ENCODE data around the gene RAP1GAP2.
"Not testable (repeated sequence)": the region's sequence is repeated elsewhere in the genome, so short reads cannot be mapped to it uniquely, and the experiment has no call there.

Gene RAP1GAP2

GRCh38 chr17:2998469-2998901, 202.2 kb downstream of the RAP1GAP2 start:
- DNase-seq (ENCODE audit: low spot score) = not testable (repeated sequence)

- DNase-seq (ENCODE audit: low spot score) = no peak
Measured at GRCh38 chr17:3002538-3003295, 206.5 kb downstream of the RAP1GAP2 start.

DNA sequence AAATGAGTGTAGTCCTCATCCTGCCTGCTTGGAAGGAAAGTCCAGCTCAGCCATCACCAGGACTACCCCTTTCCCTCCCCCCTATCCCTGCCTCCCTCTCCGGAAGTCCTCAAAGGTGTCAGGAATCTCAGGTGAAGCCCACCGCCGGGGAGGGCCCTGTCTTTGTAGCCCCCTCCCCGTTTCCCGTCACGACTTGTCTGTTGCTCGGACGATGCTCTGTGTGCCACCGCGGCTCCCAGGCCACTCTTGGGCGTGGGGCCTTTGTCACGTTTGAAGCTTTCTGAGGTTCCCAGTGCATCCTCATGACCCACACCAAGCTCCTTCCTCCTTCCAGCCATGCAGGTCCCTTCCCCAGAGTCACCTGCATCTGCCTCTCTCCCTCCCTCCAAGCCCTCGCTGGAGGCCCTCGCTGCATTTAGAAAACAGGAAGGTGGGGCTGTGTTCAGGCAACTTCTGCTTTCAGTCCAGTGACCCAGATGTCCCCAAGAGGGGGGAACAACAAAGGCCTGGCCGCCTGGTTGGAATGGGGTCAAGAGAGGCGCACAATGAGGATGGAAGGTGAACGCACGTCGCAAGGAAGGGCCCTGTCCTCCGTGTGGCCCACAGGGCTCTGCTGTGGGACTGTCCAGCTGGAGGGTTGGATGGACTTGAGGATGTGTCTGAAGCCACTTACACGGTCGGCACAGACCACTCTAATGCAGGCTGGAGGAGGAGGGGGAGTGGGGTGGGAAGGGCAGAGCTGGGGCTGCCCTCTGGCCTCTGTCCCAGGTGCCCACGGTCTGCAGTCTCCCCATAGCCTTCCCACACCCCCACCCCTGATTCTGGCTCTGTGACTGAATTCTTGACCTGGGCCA, 207.3 kb downstream of the RAP1GAP2 start:
- DNase-seq (ENCODE audit: low spot score) = no peak

GRCh38 chr17:3004150-3004801, 208.0 kb downstream of the RAP1GAP2 start:
- DNase-seq (ENCODE audit: low spot score) = peak; percentile 99

GRCh38 chr17:3004925-3005324, 208.7 kb downstream of the RAP1GAP2 start:
- no peak for DNase-seq (ENCODE audit: low spot score)

GRCh38 chr17:3005696-3006095, 209.5 kb downstream of the RAP1GAP2 start:
- no peak for DNase-seq (ENCODE audit: low spot score)

GRCh38 chr17:3006801-3007200, 210.6 kb downstream of the RAP1GAP2 start:
- DNase-seq (ENCODE audit: low spot score) = no peak

- no peak for DNase-seq (ENCODE audit: low spot score)
Measured at GRCh38 chr17:3007651-3008121, 211.4 kb downstream of the RAP1GAP2 start.

GRCh38 chr17:3008336-3009288, 212.4 kb downstream of the RAP1GAP2 start:
- no peak for DNase-seq (ENCODE audit: low spot score)

DNA sequence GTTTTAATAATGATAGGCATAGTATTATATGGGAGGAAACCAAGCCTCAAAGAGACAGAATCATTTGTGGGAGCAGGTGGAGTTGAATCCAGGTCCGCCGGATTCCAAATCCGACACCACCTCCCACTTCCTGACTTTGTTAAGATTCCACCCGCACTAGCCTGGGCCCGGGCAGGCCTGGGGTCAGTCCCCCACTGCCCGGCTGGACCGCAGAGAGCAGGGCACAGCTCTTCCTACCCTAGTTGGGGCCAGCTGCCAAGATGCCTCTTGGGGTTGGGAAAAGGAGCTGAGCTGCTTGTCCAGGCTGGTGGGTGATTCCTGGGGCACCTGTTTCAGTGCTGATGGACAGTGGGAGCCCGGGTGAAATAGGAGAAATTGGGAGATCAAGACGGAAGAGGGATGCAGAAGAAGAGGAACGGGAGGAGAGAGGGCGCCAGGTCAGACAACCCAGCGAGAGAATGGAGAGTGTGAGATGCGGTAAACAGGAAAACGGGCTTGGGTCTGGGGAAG, 213.2 kb downstream of the RAP1GAP2 start:
- DNase-seq (ENCODE audit: low spot score) = no peak

GRCh38 chr17:3011891-3012290, 215.7 kb downstream of the RAP1GAP2 start:
- DNase-seq (ENCODE audit: low spot score) = no peak

DNA sequence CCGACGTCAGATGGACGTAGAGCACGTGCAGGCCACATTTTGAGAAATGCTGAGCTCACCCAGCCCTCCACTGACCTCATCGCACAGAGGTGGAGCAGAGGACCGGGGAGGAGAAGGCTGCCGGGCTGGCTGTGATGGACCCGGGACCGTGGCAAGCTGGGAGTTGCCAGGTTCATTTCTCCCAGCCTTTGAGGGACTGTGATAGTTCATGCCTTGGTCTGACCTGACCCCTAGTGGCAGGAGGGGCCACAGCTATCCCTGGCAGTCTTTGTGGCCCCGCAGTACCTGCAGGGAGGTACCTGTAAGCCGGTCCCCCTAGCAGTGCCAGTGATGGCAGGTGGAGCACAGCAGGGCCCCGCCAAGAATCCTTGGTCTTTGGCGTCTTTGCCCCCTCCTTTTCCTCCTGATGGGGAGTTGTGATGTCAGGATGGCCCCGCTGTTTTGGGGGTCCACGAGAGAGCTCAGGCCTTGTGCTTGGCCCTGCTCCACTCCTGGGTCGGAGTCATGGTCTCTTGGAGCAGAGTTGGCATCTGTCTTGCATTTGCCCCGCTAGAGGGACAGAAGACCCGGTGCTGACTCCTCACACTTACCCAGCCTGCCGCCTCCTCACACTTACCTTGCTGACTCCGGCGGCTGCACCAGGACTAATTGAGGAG, 216.8 kb downstream of the RAP1GAP2 start:
- DNase-seq (ENCODE audit: low spot score) = peak; percentile 35

DNA sequence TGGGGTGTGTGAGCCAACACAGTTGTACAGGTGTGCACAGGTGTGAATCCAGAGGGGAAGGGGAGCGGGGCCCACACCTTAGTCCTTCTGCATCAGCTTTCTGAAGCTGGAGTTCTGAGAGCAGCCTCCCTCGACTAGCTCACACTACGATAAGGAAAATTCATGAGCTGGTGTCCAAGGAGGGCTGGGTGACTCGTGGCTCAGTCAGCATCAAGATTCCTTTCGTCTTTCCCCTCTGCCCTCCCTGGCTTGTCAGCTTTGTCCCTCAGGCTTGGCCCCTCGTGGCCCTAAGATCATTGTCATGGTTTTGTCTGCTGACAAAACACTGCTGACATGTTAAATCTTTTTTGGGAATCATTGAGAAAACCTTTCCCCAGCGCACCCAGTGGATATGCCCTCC, 219.7 kb downstream of the RAP1GAP2 start:
- DNase-seq (ENCODE audit: low spot score) = no peak

DNA sequence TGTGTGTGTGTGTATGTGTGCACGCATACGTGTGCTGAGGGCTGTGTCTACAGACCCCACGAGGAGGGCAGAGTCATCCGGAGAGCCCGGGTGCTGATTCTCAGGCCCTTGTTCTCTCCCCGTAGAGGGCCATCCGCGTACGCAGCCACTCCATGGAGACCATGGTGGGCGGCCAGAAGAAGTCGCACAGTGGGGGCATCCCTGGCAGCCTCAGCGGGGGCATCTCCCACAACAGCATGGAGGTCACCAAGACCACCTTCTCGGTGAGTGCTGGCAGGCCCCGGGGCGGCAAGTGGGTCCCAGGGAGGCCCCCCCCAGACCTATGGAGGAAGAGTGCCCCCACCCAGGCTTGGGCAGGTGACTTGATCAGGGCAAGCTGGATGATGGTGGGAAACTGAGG, 221.7 kb downstream of the RAP1GAP2 start:
- DNase-seq (ENCODE audit: low spot score) = no peak

DNA sequence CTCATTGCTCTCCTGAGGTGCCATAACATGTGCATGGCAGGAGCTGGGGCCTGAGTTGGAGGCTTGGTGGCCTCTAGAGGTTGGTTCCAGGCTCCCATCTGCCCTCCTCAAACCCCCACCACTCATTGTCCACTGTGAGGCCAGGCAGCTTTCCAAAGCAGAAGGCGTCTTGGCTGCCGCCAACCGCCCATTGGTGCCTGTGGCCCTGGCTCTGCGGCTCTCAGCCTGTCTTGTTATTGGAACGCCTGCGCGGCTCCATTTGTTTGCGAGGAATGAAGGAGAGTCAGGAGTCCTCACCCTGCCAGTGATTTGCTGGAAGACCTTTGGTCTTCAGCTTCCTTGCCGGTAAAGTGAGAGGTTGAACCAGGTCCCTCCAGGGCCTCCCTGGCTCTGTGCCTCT, 223.5 kb downstream of the RAP1GAP2 start:
- no peak for DNase-seq (ENCODE audit: low spot score)

GRCh38 chr17:3020381-3020780, 224.1 kb downstream of the RAP1GAP2 start:
- no peak for DNase-seq (ENCODE audit: low spot score)

- DNase-seq (ENCODE audit: low spot score) = no peak
Measured at GRCh38 chr17:3022197-3022596, 226.0 kb downstream of the RAP1GAP2 start.

DNA sequence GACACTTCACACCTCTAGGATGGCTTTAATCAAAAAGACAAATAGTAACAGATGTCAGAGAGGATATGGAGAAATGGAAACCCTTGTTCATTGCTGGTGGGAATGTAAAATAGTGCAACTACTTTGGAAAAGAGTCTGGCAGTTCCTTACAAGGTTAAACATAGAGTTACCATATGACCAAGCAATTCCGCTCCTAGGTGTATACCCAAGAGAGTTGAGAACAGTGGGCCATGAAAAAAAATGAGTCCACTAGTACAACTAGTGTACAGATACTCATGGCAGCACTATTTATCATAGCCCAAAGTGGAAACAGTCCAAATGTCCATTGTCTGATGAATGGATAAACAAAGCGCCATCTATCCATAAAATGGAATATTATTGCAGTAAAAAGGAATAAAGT, 228.1 kb downstream of the RAP1GAP2 start:
- DNase-seq (ENCODE audit: low spot score) = no peak

DNA sequence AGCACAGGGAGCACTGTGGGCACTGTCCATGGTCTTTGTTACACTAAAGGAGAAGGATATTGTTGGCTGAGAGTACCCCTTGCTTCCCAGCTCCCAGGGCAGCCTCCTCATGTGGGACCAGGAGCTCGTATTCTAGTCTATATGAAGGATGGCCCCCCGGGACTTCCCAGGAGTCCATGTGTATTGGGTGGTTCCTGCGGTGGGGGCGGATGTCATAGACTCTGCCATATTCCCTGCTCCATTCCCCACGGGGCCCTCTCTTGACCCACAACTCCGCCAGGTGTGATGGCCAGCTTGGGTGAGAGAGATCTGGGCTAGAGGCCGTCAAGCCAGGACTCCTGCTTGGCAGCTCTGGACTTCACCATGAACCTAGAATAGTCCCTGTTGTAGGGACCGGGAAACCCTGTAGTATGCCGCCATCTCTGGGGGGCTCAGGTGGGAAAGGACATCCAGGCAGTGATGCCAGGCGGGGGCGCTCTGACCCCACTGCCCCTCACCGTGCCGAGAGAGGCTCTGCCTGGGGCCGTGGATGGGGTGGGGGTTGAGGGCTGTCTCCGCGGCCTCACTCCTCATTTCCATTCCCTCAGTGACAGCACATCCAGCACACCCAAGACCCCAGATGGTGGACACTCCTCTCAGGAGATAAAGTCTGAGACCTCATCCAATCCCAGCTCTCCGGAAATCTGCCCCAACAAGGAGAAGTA, 229.3 kb downstream of the RAP1GAP2 start:
- DNase-seq (ENCODE audit: low spot score) = no peak
